Measurements from ENCODE around the gene TLL2. TPM values are rescaled to one million over a fixed set of nuclear protein-coding genes. Genes with fewer than 3 reads are reported as not detected.

TLL2 gene
- total and polyA plus RNA-seq, 4 donors, result 0.07 to 0.23 (median 0.10) TPM

GRCh38 chr10:96507044-96507443, 6.7 kb downstream of the TLL2 start:
- Histone ChIP-seq H3K27me3 (ENCODE audit: control insufficient read depth in 3 of 3, insufficient read depth in 3 of 3, low read length in 2 of 3) (peaks cover 0 to 48% (median 14%) of the 10 kb centered on the region in 3 donors), H3K9me3 (ENCODE audit: control insufficient read depth in 4 of 4, insufficient read depth in 3 of 4, low read length in 3 of 4) (peaks cover 0 to 6% (median 0%) of the 10 kb centered on the region in 4 donors), H3K4me1 (ENCODE audit: control insufficient read depth in 5 of 5, insufficient read depth in 5 of 5, low read length in 5 of 5) (peaks cover 0 to 3% (median 0%) of the 10 kb centered on the region in 5 donors), H3K4me3 (no peak overlapping the region), H3K9ac (ENCODE audit: insufficient read depth in 1 of 2, low read length in 2 of 2) (no peak overlapping the region), H3K27ac (ENCODE audit: low read depth in 1 of 2, low read length in 1 of 2) (no peak overlapping the region), H3K36me3 (ENCODE audit: control insufficient read depth in 4 of 4, insufficient read depth in 4 of 4, low read length in 4 of 4) (no peaks in the 10 kb centered on the region)
- DNase-seq (no peak), ATAC-seq (ENCODE audit: insufficient read depth, low FRiP score) (no peak)
- 86 to 92% methylated on average over 2 of the region's 2 CpGs for WGBS, 2 donors
- TF ChIP-seq CTCF (IDR thresholded peaks at IDR 0.05; ENCODE audit: control extremely low read depth, extremely low read depth), result no peak

GRCh38 chr10:96505150-96506136, 8.3 kb downstream of the TLL2 start:
- H3K36me3 ChIP-seq (ENCODE audit: control insufficient read depth in 4 of 4, insufficient read depth in 4 of 4, low read length in 4 of 4), result no peaks in the 10 kb centered on the region
- no peak overlapping the region for H3K27ac ChIP-seq (ENCODE audit: low read depth in 1 of 2, low read length in 1 of 2)
- DNase-seq (peak in 1 of 3 donors; percentile 33), ATAC-seq (ENCODE audit: insufficient read depth, low FRiP score) (no peak)
- H3K27me3 ChIP-seq (ENCODE audit: control insufficient read depth in 3 of 3, insufficient read depth in 3 of 3, low read length in 2 of 3), result peaks cover 0 to 39% (median 3%) of the 10 kb centered on the region in 3 donors
- no peak overlapping the region for H3K4me3 ChIP-seq
- TF ChIP-seq CTCF (IDR thresholded peaks at IDR 0.05; ENCODE audit: control extremely low read depth, extremely low read depth), result no peak
- peaks cover 0 to 5% (median 0%) of the 10 kb centered on the region in 4 donors for H3K9me3 ChIP-seq (ENCODE audit: control insufficient read depth in 4 of 4, insufficient read depth in 3 of 4, low read length in 3 of 4)
- WGBS, 2 donors, result 67 to 79% methylated on average over 12 of the region's 12 CpGs
- H3K9ac ChIP-seq (ENCODE audit: insufficient read depth in 1 of 2, low read length in 2 of 2), result no peak overlapping the region
- H3K4me1 ChIP-seq (ENCODE audit: control insufficient read depth in 5 of 5, insufficient read depth in 5 of 5, low read length in 5 of 5), result peaks cover 0 to 3% (median 0%) of the 10 kb centered on the region in 5 donors

- Histone ChIP-seq H3K9ac (ENCODE audit: insufficient read depth in 1 of 2, low read length in 2 of 2) (no peak overlapping the region), H3K27ac (ENCODE audit: low read depth in 1 of 2, low read length in 1 of 2) (no peak overlapping the region), H3K27me3 (ENCODE audit: control insufficient read depth in 3 of 3, insufficient read depth in 3 of 3, low read length in 2 of 3) (peaks cover 0 to 31% (median 0%) of the 10 kb centered on the region in 3 donors), H3K36me3 (ENCODE audit: control insufficient read depth in 4 of 4, insufficient read depth in 4 of 4, low read length in 4 of 4) (no peaks in the 10 kb centered on the region), H3K4me1 (ENCODE audit: control insufficient read depth in 5 of 5, insufficient read depth in 5 of 5, low read length in 5 of 5) (peaks cover 0 to 3% (median 0%) of the 10 kb centered on the region in 5 donors), H3K4me3 (no peak overlapping the region), H3K9me3 (ENCODE audit: control insufficient read depth in 4 of 4, insufficient read depth in 3 of 4, low read length in 3 of 4) (peaks cover 0 to 5% (median 0%) of the 10 kb centered on the region in 4 donors)
- DNase-seq (no peak), ATAC-seq (ENCODE audit: insufficient read depth, low FRiP score) (no peak)
- TF ChIP-seq CTCF (IDR thresholded peaks at IDR 0.05; ENCODE audit: control extremely low read depth, extremely low read depth), result no peak
- WGBS, 2 donors, result 88 to 92% methylated on average over 7 of the region's 7 CpGs
Measured at GRCh38 chr10:96502561-96503282, 11.0 kb downstream of the TLL2 start.

Measured in lung (tissue), 12 donors.